Measurements from ENCODE around the gene DHX35.

- TF ChIP-seq CTCF (IDR thresholded peaks at IDR 0.05; ENCODE audit: low read depth, low read length, poor library complexity, severe bottlenecking) (no peak), EZH2phosphoT487 (IDR thresholded peaks at IDR 0.05; ENCODE audit: borderline replicate concordance, low read length) (no peak)
Measured at GRCh38 chr20:38979842-38980241, 17.7 kb downstream of the DHX35 start.

Measured in DOHH2 (cell line).